ENCODE data around the gene SETBP1.

- TF ChIP-seq POLR2AphosphoS5 (IDR thresholded peaks at IDR 0.05; ENCODE audit: low read depth, low read length) (no peak), POLR2A (IDR thresholded peaks at IDR 0.05; ENCODE audit: low read depth, low read length) (no peak)
Observed at GRCh38 chr18:44811572-44812125, 131.0 kb downstream of the SETBP1 start.
